GM19463 (cell line): ENCODE data around the gene GBP2.
"Not testable (repeated sequence)": the region's sequence is repeated elsewhere in the genome, so short reads cannot be mapped to it uniquely, and the experiment has no call there.

Experiments used
- ATAC-seq: cut with Tn5 transposase; IDR thresholded peaks from one replicate; pipeline ENCODE4 v1.9.1; 2021; ENCODE audit warnings: mild to moderate bottlenecking, moderate library complexity; ENCODE audit not compliant: unreplicated experiment

The GBP2 gene

GRCh38 chr1:89125913-89126580 lies at the start of gene GBP2:
Gene GBP2, minus strand, starts transcription at chr1:89126114. Its CDS starts 4,148 bp downstream, at chr1:89121966.
- peak; percentile 78 for ATAC-seq

GRCh38 chr1:89174491-89174890 lies 48.6 kb upstream of the GBP2 start:
- ATAC-seq = no peak

GRCh38 chr1:89172468-89173143 lies 46.7 kb upstream of the GBP2 start:
- no peak for ATAC-seq

GRCh38 chr1:89171067-89171438 lies 45.1 kb upstream of the GBP2 start:
- peak; percentile 41 for ATAC-seq

- peak; percentile 33 for ATAC-seq
These were observed 44.5 kb upstream of the GBP2 start for GRCh38 chr1:89170170-89171066.

- no peak for ATAC-seq
These were observed 43.3 kb upstream of the GBP2 start for GRCh38 chr1:89169166-89169565.

- no peak for ATAC-seq
These were observed 41.8 kb upstream of the GBP2 start for GRCh38 chr1:89167590-89168230.

GRCh38 chr1:89166705-89167104 lies 40.8 kb upstream of the GBP2 start:
- no peak for ATAC-seq

- no peak for ATAC-seq
These were observed 39.9 kb upstream of the GBP2 start for GRCh38 chr1:89165811-89166210.

GRCh38 chr1:89151047-89151446 lies 25.1 kb upstream of the GBP2 start:
- no peak for ATAC-seq

GRCh38 chr1:89149976-89150375 lies 24.1 kb upstream of the GBP2 start:
- ATAC-seq = no peak

GRCh38 chr1:89149229-89149628 lies 23.3 kb upstream of the GBP2 start:
- ATAC-seq = no peak

- no peak for ATAC-seq
These were observed 22.1 kb upstream of the GBP2 start for GRCh38 chr1:89147678-89148658.

- no peak for ATAC-seq
These were observed 20.8 kb upstream of the GBP2 start for GRCh38 chr1:89146721-89147120.

- no peak for ATAC-seq
These were observed 17.6 kb upstream of the GBP2 start for GRCh38 chr1:89143484-89143883.

GRCh38 chr1:89142160-89142559 lies 16.2 kb upstream of the GBP2 start:
- ATAC-seq = no peak

GRCh38 chr1:89133747-89134146 lies 7.8 kb upstream of the GBP2 start:
- ATAC-seq = no peak

- no peak for ATAC-seq
These were observed 4.8 kb upstream of the GBP2 start for GRCh38 chr1:89130716-89131115.

GRCh38 chr1:89129911-89130310 lies 4.0 kb upstream of the GBP2 start:
- no peak for ATAC-seq

- not testable (repeated sequence) for ATAC-seq
These were observed 2.1 kb upstream of the GBP2 start for GRCh38 chr1:89128003-89128458.
